Stimulated activated CD8-positive, alpha-beta memory T cell treated with anti-CD3 and anti-CD28 coated beads, Interleukin-12 subunit alpha, Interleukin-12 subunit beta, amount 100 ng/mL, for 4 hours (primary cell): ENCODE measurements around the gene LMBR1L.
"Not testable (repeated sequence)": the region's sequence is repeated elsewhere in the genome, so short reads cannot be mapped to it uniquely, and the experiment has no call there.

Source experiments
- DNase-seq: peaks from one replicate; pipeline ENCODE4 v3.0.0-alpha.2; 2020; ENCODE audit warnings: low read depth

Gene LMBR1L

GRCh38 chr12:49110464-49111155 lies at the start of gene LMBR1L:
Gene LMBR1L, minus strand, starts transcription at chr12:49110847. Its CDS starts 292 bp downstream, at chr12:49110555.
- DNase-seq = peak; percentile 89

- no peak for DNase-seq
Measured at GRCh38 chr12:49160399-49160798, 49.8 kb upstream of the LMBR1L start.

- DNase-seq = no peak
Measured at GRCh38 chr12:49154221-49154620, 43.6 kb upstream of the LMBR1L start.

GRCh38 chr12:49147384-49147783 lies 36.7 kb upstream of the LMBR1L start:
- DNase-seq = no peak

GRCh38 chr12:49146406-49146805 lies 35.8 kb upstream of the LMBR1L start:
- DNase-seq = no peak

GRCh38 chr12:49144384-49144783 lies 33.7 kb upstream of the LMBR1L start:
- no peak for DNase-seq

GRCh38 chr12:49138999-49139398 lies 28.4 kb upstream of the LMBR1L start:
- no peak for DNase-seq

GRCh38 chr12:49138587-49138986 lies 27.9 kb upstream of the LMBR1L start:
- no peak for DNase-seq

GRCh38 chr12:49137476-49137875 lies 26.8 kb upstream of the LMBR1L start:
- no peak for DNase-seq

- DNase-seq = not testable (repeated sequence)
Measured at GRCh38 chr12:49136997-49137396, 26.4 kb upstream of the LMBR1L start.

- DNase-seq = no peak
Measured at GRCh38 chr12:49133590-49133989, 22.9 kb upstream of the LMBR1L start.

- no peak for DNase-seq
Measured at GRCh38 chr12:49133014-49133413, 22.4 kb upstream of the LMBR1L start.

GRCh38 chr12:49131894-49132461 lies 21.3 kb upstream of the LMBR1L start:
- no peak for DNase-seq

GRCh38 chr12:49131051-49131893 lies 20.6 kb upstream of the LMBR1L start, which contains the start of gene TUBA1B:
Gene TUBA1B, minus strand, starts transcription at chr12:49131395. Its CDS starts 95 bp downstream, at chr12:49131300.
- peak; percentile 84 for DNase-seq

- peak; percentile 85 for DNase-seq
Measured at GRCh38 chr12:49130151-49131050, 19.8 kb upstream of the LMBR1L start.

- no peak for DNase-seq
Measured at GRCh38 chr12:49129332-49130150, 18.9 kb upstream of the LMBR1L start.

- DNase-seq = not testable (repeated sequence)
Measured at GRCh38 chr12:49127971-49128370, 17.3 kb upstream of the LMBR1L start.

- DNase-seq = no peak
Measured at GRCh38 chr12:49126852-49127763, 16.5 kb upstream of the LMBR1L start.

GRCh38 chr12:49121047-49121696 lies 10.5 kb upstream of the LMBR1L start:
- DNase-seq = no peak
